AG09309 (cell line): Measurements from ENCODE around the gene NAALADL2.
"Not testable (repeated sequence)": the region's sequence is repeated elsewhere in the genome, so short reads cannot be mapped to it uniquely, and the experiment has no call there.

Source experiments
- DNase-seq: peaks from one replicate; pipeline ENCODE4 v3.0.0-alpha.2; 2010; ENCODE audit warnings: low read depth
- H3K4me3 ChIP-seq: 2 replicates; pipeline ENCODE4 v1.5.1; 2011; ENCODE audit warnings: mild to moderate bottlenecking, low read depth, low read length, moderate library complexity; ENCODE audit not compliant: control insufficient read depth
- TF ChIP-seq, protein P1 (sequence below): IDR thresholded peaks from 2 replicates; pipeline ENCODE4 v1.5.1; 2011; ENCODE audit warnings: mild to moderate bottlenecking, low read depth, low read length, inconsistent platforms; ENCODE audit not compliant: insufficient read depth, control insufficient read depth; ENCODE audit errors: missing control alignments

The NAALADL2 gene

GRCh38 chr3:175416600-175416999 is 557.5 kb downstream of the NAALADL2 start:
- H3K4me3 ChIP-seq, result no peak overlapping the region
- no peak for DNase-seq
- TF ChIP-seq, protein P1, sequence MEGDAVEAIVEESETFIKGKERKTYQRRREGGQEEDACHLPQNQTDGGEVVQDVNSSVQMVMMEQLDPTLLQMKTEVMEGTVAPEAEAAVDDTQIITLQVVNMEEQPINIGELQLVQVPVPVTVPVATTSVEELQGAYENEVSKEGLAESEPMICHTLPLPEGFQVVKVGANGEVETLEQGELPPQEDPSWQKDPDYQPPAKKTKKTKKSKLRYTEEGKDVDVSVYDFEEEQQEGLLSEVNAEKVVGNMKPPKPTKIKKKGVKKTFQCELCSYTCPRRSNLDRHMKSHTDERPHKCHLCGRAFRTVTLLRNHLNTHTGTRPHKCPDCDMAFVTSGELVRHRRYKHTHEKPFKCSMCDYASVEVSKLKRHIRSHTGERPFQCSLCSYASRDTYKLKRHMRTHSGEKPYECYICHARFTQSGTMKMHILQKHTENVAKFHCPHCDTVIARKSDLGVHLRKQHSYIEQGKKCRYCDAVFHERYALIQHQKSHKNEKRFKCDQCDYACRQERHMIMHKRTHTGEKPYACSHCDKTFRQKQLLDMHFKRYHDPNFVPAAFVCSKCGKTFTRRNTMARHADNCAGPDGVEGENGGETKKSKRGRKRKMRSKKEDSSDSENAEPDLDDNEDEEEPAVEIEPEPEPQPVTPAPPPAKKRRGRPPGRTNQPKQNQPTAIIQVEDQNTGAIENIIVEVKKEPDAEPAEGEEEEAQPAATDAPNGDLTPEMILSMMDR, result no peak

GRCh38 chr3:175417426-175417825 is 558.3 kb downstream of the NAALADL2 start:
- DNase-seq, result no peak
- TF ChIP-seq, protein P1, result no peak
- no peak overlapping the region for H3K4me3 ChIP-seq

DNA sequence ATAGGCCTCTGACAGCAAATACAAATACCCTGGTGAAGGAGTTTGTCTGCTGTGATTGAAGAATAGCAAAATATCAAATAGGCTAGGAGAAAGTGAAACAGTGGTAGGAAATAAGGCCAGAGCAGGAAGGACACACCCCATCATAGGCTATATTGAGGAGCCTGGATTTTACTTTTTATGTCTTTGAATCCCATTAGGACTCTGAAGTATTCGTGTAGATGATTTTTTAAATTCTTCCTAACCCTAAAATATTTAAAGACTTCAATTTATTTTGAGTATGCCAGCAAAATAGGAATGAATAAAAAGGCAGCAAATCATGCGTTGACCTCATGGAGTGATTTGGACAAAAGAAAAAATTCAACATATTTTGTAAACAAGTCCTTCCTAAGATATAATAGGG is 562.8 kb downstream of the NAALADL2 start:
- TF ChIP-seq, protein P1, result no peak
- no peak for DNase-seq
- no peak overlapping the region for H3K4me3 ChIP-seq

DNA sequence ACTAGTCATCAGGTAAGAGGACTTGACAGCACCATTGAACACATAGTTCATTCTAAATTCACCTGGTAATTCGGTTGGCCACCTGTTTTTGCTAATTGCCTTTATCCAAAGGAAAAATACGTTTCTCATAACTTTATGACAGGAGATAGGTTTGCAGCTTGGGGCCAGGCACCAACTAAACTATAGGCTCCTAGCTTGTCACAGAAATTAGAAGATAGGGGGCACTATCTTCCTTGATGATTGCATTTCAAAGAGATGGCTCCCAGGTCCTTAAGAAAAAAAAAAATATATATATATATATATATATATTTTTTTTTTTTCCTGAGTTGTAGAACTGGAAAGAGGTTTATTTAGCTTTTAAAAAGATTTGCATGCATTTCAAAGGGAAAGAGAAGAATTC is 563.6 kb downstream of the NAALADL2 start:
- no peak overlapping the region for H3K4me3 ChIP-seq
- TF ChIP-seq, protein P1, result no peak
- no peak for DNase-seq

DNA sequence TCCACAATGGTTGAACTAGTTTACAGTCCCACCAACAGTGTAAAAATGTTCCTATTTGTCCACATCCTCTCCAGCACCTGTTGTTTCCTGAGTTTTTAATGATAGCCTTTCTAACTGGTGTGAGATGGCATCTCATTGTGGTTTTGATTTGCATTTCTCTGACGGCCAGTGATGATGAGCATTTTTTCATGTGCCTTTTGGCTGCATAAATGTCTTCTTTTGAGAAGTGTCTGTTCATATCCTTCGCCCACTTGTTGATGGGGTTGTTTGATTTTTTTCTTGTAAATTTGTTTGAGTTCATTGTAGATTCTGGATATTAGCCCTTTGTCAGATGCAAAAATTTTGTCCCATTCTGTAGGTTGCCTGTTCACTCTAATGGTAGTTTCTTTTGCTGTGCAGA is 564.7 kb downstream of the NAALADL2 start:
- not testable (repeated sequence) for DNase-seq, H3K4me3 ChIP-seq

GRCh38 chr3:175426805-175427204 is 567.7 kb downstream of the NAALADL2 start:
- no peak for DNase-seq
- H3K4me3 ChIP-seq, result no peak overlapping the region
- TF ChIP-seq, protein P1, result no peak

DNA sequence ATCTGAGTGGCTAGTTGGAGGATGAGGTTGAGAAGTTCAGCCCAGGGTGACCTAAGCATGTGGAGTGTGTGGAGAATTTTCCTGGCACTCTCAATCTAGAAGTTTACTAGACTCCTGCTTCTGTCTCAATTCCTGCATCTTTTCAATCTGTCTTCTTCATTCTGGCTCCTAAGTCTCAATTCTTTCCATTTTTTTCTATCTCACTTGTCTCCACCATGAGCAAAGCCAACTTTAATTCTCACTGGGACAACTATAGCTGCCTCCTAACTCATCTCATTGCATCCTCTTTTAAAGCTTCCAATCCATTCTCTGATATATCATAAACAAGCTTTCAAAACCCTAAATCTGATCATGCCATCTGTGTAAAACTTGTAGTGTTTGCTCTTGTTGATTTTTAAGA is 569.3 kb downstream of the NAALADL2 start:
- H3K4me3 ChIP-seq, result no peak overlapping the region
- TF ChIP-seq, protein P1, result no peak
- DNase-seq, result no peak
